ENCODE results near the gene FIG4. TPM values are rescaled to one million over a fixed set of nuclear protein-coding genes. Genes with fewer than 3 reads are reported as not detected.
"Not testable (repeated sequence)": the region's sequence is repeated elsewhere in the genome, so short reads cannot be mapped to it uniquely, and the experiment has no call there.

FIG4 gene
- polyA plus RNA-seq, 1 donor (not counting 4 experiments of a cell fraction or from before 2014, with no cell fraction given), result 12.8 TPM

DNA sequence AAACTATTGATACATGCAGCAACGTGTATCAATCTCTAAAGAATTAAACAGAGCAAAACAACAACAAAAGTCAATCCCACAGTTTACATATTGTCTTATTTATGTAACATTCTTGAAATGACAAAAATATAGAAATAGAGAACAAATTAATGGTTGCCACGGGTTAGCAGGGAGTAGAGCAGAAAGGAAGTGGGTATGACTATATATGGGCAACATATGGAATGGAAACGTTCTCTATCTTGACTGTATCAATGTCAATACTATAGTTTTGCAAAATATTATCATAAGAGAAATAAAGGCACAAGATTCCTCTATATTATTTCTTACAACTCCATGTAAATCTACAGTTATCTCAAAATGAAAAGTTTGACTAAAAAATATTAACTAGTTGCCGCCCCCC lies 12.9 kb upstream of the FIG4 start:
- H3K4me2 ChIP-seq (ENCODE audit: control insufficient read depth, extremely low read depth, insufficient read depth, low read depth, low read length), result no peak overlapping the region
- H3K79me2 ChIP-seq (ENCODE audit: control insufficient read depth, insufficient read depth, low read length), result no peaks in the 10 kb centered on the region
- no peak for FAIRE-seq
- no peaks in the 10 kb centered on the region for H3K4me1 ChIP-seq (ENCODE audit: control insufficient read depth, extremely low read depth, insufficient read depth, low read length)
- no peaks in the 10 kb centered on the region for H3K9me1 ChIP-seq (ENCODE audit: control insufficient read depth, extremely low read depth, insufficient read depth, low read length)
- TF ChIP-seq, protein P1, sequence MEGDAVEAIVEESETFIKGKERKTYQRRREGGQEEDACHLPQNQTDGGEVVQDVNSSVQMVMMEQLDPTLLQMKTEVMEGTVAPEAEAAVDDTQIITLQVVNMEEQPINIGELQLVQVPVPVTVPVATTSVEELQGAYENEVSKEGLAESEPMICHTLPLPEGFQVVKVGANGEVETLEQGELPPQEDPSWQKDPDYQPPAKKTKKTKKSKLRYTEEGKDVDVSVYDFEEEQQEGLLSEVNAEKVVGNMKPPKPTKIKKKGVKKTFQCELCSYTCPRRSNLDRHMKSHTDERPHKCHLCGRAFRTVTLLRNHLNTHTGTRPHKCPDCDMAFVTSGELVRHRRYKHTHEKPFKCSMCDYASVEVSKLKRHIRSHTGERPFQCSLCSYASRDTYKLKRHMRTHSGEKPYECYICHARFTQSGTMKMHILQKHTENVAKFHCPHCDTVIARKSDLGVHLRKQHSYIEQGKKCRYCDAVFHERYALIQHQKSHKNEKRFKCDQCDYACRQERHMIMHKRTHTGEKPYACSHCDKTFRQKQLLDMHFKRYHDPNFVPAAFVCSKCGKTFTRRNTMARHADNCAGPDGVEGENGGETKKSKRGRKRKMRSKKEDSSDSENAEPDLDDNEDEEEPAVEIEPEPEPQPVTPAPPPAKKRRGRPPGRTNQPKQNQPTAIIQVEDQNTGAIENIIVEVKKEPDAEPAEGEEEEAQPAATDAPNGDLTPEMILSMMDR (optimal IDR thresholded peaks at IDR 0.05 in 1 of 3, IDR thresholded peaks at IDR 0.05 in 1 of 3, conservative IDR thresholded peaks at IDR 0.05 in 1 of 3; ENCODE audit: extremely low read depth in 1 of 3, insufficient read depth in 2 of 3, low read length in 3 of 3), result no peak
- TF ChIP-seq EZH2 (IDR thresholded peaks at IDR 0.05; ENCODE audit: low read length), result no peak
- no peak overlapping the region for H3K9ac ChIP-seq (ENCODE audit: control insufficient read depth, extremely low read depth, insufficient read depth, low read length)
- no peaks in the 10 kb centered on the region for H4K20me1 ChIP-seq (ENCODE audit: control insufficient read depth, extremely low read depth, insufficient read depth, low read length)
- no peaks in the 10 kb centered on the region for H3K36me3 ChIP-seq (ENCODE audit: control insufficient read depth in 2 of 2, extremely low read depth in 1 of 2, insufficient read depth in 2 of 2, low read length in 2 of 2)
- dilution Hi-C loops (cut with MboI; ENCODE audit: extremely low pct_ligation_motif_present, low sequenced_read_pairs), result no loop called here
- no peaks in the 10 kb centered on the region for H3K9me3 ChIP-seq (ENCODE audit: control insufficient read depth, low read depth, low read length)
- H3K4me3 ChIP-seq (ENCODE audit: control insufficient read depth in 2 of 3, extremely low read depth in 1 of 3, insufficient read depth in 2 of 3, low read depth in 1 of 3, low read length in 3 of 3), result no peak overlapping the region
- H3K27ac ChIP-seq (ENCODE audit: control insufficient read depth, insufficient read depth, low read length), result no peak overlapping the region
- no peak for DNase-seq (ENCODE audit: low read depth, low spot score)
- H2AFZ ChIP-seq (ENCODE audit: control insufficient read depth, low read length), result no peak overlapping the region
- no peaks in the 10 kb centered on the region for H3K27me3 ChIP-seq (ENCODE audit: control insufficient read depth, extremely low read depth, insufficient read depth, low read length)

DNA sequence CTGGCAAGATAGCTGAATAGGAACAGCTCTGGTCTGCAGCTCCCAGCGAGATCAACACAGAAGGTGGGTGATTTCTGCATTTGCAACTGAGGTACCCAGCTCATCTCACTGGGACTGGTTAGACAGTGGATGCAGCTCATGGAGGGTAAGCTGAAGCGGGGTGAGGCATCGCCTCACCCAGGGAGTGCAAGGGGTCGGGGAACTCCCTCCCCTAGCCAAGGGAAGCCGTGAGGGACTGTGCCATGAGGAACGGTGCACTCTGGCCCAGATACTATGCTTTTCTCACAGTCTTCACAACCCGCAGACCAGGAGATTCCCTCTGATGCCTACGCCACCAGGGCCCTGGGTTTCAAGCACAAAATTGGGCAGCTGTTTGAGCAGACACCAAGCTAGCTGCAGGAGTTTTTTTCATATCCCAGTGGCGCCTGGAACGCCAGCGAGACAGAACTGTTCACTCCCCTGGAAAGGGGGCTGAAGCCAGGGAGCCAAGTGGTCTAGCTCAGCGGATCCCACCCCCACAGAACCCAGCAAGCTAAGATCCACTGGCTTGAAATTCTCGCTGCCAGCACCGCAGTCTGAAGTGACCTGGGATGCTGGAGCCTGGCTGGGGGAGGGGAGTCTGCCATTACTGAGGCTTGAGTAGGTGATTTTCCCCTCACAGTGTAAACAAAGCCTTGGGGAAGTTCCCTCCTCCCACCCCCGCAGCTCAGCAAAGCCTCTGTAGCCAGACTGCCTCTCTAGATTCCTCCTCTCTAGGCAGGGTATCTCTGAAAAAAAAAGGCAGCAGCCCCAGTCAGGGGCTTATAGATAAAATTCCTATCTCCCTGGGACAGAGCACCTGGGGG lies 12.2 kb upstream of the FIG4 start:
- H3K9ac ChIP-seq (ENCODE audit: control insufficient read depth, extremely low read depth, insufficient read depth, low read length); H3K36me3 ChIP-seq (ENCODE audit: control insufficient read depth in 2 of 2, extremely low read depth in 1 of 2, insufficient read depth in 2 of 2, low read length in 2 of 2); H3K9me1 ChIP-seq (ENCODE audit: control insufficient read depth, extremely low read depth, insufficient read depth, low read length); H3K4me2 ChIP-seq (ENCODE audit: control insufficient read depth, extremely low read depth, insufficient read depth, low read depth, low read length); H3K27ac ChIP-seq (ENCODE audit: control insufficient read depth, insufficient read depth, low read length); H3K4me1 ChIP-seq (ENCODE audit: control insufficient read depth, extremely low read depth, insufficient read depth, low read length); DNase-seq (ENCODE audit: low read depth, low spot score); H3K9me3 ChIP-seq (ENCODE audit: control insufficient read depth, low read depth, low read length); FAIRE-seq; H3K27me3 ChIP-seq (ENCODE audit: control insufficient read depth, extremely low read depth, insufficient read depth, low read length); H3K79me2 ChIP-seq (ENCODE audit: control insufficient read depth, insufficient read depth, low read length); H2AFZ ChIP-seq (ENCODE audit: control insufficient read depth, low read length); H4K20me1 ChIP-seq (ENCODE audit: control insufficient read depth, extremely low read depth, insufficient read depth, low read length); H3K4me3 ChIP-seq (ENCODE audit: control insufficient read depth in 2 of 3, extremely low read depth in 1 of 3, insufficient read depth in 2 of 3, low read depth in 1 of 3, low read length in 3 of 3); dilution Hi-C loops (cut with MboI; ENCODE audit: extremely low pct_ligation_motif_present, low sequenced_read_pairs): not testable (repeated sequence)
